Tibial nerve (tissue), 4 donors: ENCODE measurements around the gene NSDHL. TPM values are rescaled to one million over a fixed set of nuclear protein-coding genes. Genes with fewer than 3 reads are reported as not detected.
"Not testable (repeated sequence)": the region's sequence is repeated elsewhere in the genome, so short reads cannot be mapped to it uniquely, and the experiment has no call there.

Experiments
- DNase-seq, 2 donors: peaks; one replicate each; pipeline ENCODE4 v3.0.0-alpha.2; 2019; ENCODE audit warnings: low spot score in 2 of 2
- H3K27ac ChIP-seq, 4 donors: fragments of 200-600 bp; sonication (generic) in 3 of 4; one replicate each; pipeline ENCODE4 v1.5.1; 2017 to 2019; ENCODE audit warnings: mild to moderate bottlenecking in 1 of 4
- H3K27me3 ChIP-seq, 2 donors: fragments of 200-600 bp; sonication (generic) in 1 of 2; one replicate each; pipeline versions ENCODE4 v1.5.1 to v1.6.0; 2017 to 2019
- H3K36me3 ChIP-seq, 3 donors: fragments of 200-600 bp; sonication (generic); one replicate each; pipeline ENCODE4 v1.5.1; 2018 to 2019
- H3K4me1 ChIP-seq, 4 donors: fragments of 200-600 bp; sonication (generic) in 3 of 4; one replicate each; pipeline ENCODE4 v1.5.1; 2017 to 2019
- H3K4me3 ChIP-seq, 4 donors: fragments of 200-600 bp; sonication (generic) in 3 of 4; one replicate each; pipeline ENCODE4 v1.5.1; 2017 to 2019; ENCODE audit warnings: mild to moderate bottlenecking in 1 of 4, moderate library complexity in 1 of 4
- H3K9me3 ChIP-seq, 4 donors: fragments of 200-600 bp; sonication (generic) in 3 of 4; one replicate each; pipeline ENCODE4 v1.5.1; 2017 to 2019
- EP300 ChIP-seq, 2 donors: sonication (generic); formaldehyde crosslinking; IDR thresholded peaks; one replicate each; pipeline ENCODE4 v1.6.1; 2017; ENCODE audit warnings: antibody characterized with exemption in 2 of 2, mild to moderate bottlenecking in 1 of 2
- POLR2A ChIP-seq, 2 donors: fragments of 450-650 bp; IDR thresholded peaks; one replicate each; pipeline ENCODE4 v1.6.1; 2017; ENCODE audit warnings: antibody characterized with exemption in 2 of 2, mild to moderate bottlenecking in 2 of 2, moderate library complexity in 2 of 2
- WGBS, 2 donors: methylation state at CpG; one replicate each; pipeline ENCODE4 v1.1.5; 2018; 5-methylcytosine and 5-hydroxymethylcytosine counted together
- total RNA-seq, 4 donors: library from RNA; depleted of rRNA; stranded (reverse); fragments of >200 nt; gene quantifications; one replicate each; pipeline ENCODE4 v1.1.0, GENCODE V29; 2016
- TF ChIP-seq, protein P1 (sequence below), 5 experiments: fragments of 200-600 bp in 3 of 5; fragments of 450-650 bp in 2 of 5; sonication (generic) in 3 of 5; IDR thresholded peaks; one replicate each; pipeline ENCODE4 v1.5.1; 2016 to 2019; ENCODE audit warnings: antibody characterized with exemption in 5 of 5, mild to moderate bottlenecking in 3 of 5, moderate library complexity in 2 of 5

Gene NSDHL
- 10 to 100 TPM in 3 of 4 donors, 1 to 10 TPM in 1; 8.0 to 16.8 (median 12.5) TPM for total RNA-seq

GRCh38 chrX:152830312-152831305, at the start of gene NSDHL, which contains the start of gene CETN2:
NSDHL (plus strand) TSS chrX:152831063; CDS start chrX:152846325, 15,262 bp downstream.
CETN2 (minus strand) TSS chrX:152830757; CDS start chrX:152830710, 47 bp downstream.
- peak within 1 kb of the TSS; percentile 44 to 73 (median 52) for H3K4me3 ChIP-seq
- 0 to 36% methylated on average over 6 to 63 of the region's 71 CpGs for WGBS, 2 donors
- peak; percentile 88 to 90 for DNase-seq
- TF ChIP-seq EP300 (IDR thresholded peaks at IDR 0.05) (peak; percentile 37 to 57), POLR2A (IDR thresholded peaks at IDR 0.05) (peak in 1 of 2 donors; percentile 36)
- TF ChIP-seq, protein P1, sequence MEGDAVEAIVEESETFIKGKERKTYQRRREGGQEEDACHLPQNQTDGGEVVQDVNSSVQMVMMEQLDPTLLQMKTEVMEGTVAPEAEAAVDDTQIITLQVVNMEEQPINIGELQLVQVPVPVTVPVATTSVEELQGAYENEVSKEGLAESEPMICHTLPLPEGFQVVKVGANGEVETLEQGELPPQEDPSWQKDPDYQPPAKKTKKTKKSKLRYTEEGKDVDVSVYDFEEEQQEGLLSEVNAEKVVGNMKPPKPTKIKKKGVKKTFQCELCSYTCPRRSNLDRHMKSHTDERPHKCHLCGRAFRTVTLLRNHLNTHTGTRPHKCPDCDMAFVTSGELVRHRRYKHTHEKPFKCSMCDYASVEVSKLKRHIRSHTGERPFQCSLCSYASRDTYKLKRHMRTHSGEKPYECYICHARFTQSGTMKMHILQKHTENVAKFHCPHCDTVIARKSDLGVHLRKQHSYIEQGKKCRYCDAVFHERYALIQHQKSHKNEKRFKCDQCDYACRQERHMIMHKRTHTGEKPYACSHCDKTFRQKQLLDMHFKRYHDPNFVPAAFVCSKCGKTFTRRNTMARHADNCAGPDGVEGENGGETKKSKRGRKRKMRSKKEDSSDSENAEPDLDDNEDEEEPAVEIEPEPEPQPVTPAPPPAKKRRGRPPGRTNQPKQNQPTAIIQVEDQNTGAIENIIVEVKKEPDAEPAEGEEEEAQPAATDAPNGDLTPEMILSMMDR (IDR thresholded peaks at IDR 0.05) = peak in 1 of 5 experiments; percentile 22
- H3K36me3 ChIP-seq = peaks cover 0 to 33% (median 0%) of the 10 kb centered on the region in 3 donors
- H3K4me1 ChIP-seq = peaks cover 0 to 31% (median 0%) of the 10 kb centered on the region in 4 donors
- peak within 1 kb of the TSS in 3 of 4 donors; percentile 65 to 81 (median 71) for H3K27ac ChIP-seq
- no peaks in the 10 kb centered on the region for H3K27me3 ChIP-seq
- no peaks in the 10 kb centered on the region for H3K9me3 ChIP-seq

DNA sequence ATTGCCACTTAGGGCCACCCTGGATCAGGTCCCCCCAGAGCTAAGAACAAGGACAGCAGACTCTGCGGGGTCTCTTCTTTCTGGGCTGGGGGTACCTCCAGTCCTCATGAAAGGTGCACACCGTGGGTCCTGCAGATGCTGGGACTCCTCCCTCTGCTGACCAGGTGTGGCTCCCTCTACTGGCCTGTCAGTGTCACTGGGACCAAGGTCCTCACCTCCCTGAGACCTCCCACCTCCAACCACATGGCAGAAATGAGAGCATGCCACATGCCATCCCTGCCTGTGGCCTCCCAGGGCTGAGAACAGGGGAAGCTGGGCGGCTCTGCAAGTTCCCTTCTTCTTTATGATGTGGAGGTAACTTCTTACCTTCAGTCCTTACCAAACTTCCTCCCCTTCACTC, 43.8 kb upstream of the NSDHL start:
- not testable (repeated sequence) for H3K9me3 ChIP-seq, DNase-seq, H3K27ac ChIP-seq, H3K27me3 ChIP-seq, H3K36me3 ChIP-seq, H3K4me3 ChIP-seq, H3K4me1 ChIP-seq
- no CpG with 5 or more reads among the region's 3 CpGs for WGBS, 2 donors

- WGBS, 2 donors = 78 to 83% methylated on average over 1 of the region's 1 CpG
- no peak for DNase-seq
- no peak overlapping the region for H3K27ac ChIP-seq
- H3K36me3 ChIP-seq = no peaks in the 10 kb centered on the region
- no peak overlapping the region for H3K4me3 ChIP-seq
- H3K9me3 ChIP-seq = no peaks in the 10 kb centered on the region
- H3K4me1 ChIP-seq = no peaks in the 10 kb centered on the region
- H3K27me3 ChIP-seq = peaks cover 0 to 9% of the 10 kb centered on the region in 2 donors
- TF ChIP-seq EP300 (IDR thresholded peaks at IDR 0.05) = no peak
- TF ChIP-seq, protein P1 (IDR thresholded peaks at IDR 0.05) = no peak
- no peak for TF ChIP-seq POLR2A (IDR thresholded peaks at IDR 0.05)
These were observed 31.9 kb upstream of the NSDHL start for GRCh38 chrX:152798945-152799344.

- TF ChIP-seq POLR2A (IDR thresholded peaks at IDR 0.05) (no peak), EP300 (IDR thresholded peaks at IDR 0.05) (no peak)
- TF ChIP-seq, protein P1 (IDR thresholded peaks at IDR 0.05) = no peak
- Histone ChIP-seq H3K36me3 (no peaks in the 10 kb centered on the region), H3K9me3 (no peaks in the 10 kb centered on the region), H3K4me3 (no peak overlapping the region), H3K4me1 (no peaks in the 10 kb centered on the region), H3K27ac (no peak overlapping the region), H3K27me3 (peaks cover 0 to 10% of the 10 kb centered on the region in 2 donors)
- 69 to 77% methylated on average over 4 of the region's 4 CpGs for WGBS, 2 donors
- no peak for DNase-seq
These were observed 24.8 kb upstream of the NSDHL start for GRCh38 chrX:152806035-152806434.

DNA sequence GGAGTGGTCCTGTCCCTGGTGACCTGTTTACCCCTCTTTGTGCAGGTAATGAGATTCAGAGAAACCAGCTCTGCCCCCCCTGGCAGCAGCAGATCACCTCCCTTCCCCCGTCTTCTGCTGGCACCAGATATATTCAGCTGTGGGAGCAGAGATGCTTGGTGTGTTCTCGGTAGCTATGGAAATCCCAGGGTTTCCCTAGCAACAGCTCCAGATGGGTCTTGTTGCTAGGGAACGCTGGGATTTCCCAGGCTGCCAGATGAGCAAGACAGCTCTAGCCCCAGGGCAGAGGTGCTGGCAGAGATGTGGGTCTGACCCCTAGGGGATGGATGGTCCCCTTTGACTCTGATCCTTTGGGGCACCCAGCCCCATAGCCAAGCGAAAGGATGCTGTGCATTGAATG, 20.5 kb upstream of the NSDHL start:
- 51% methylated on average over 4 of the region's 4 CpGs for WGBS, 2 donors
- DNase-seq = no peak
- Histone ChIP-seq H3K4me1 (no peaks in the 10 kb centered on the region), H3K27ac (no peak overlapping the region), H3K9me3 (no peaks in the 10 kb centered on the region), H3K4me3 (no peak overlapping the region), H3K36me3 (no peaks in the 10 kb centered on the region), H3K27me3 (peaks cover 0 to 1% of the 10 kb centered on the region in 2 donors)
- TF ChIP-seq, protein P1 (IDR thresholded peaks at IDR 0.05) = no peak
- TF ChIP-seq EP300 (IDR thresholded peaks at IDR 0.05) = no peak
- TF ChIP-seq POLR2A (IDR thresholded peaks at IDR 0.05) = no peak
